ENCODE data around the gene CAD.

Gene CAD

GRCh38 chr2:27211943-27212625 is 5.1 kb upstream of the CAD start, which contains the start of the genes ATRAID and SLC5A6:
ATRAID (plus strand) TSS chr2:27212041; CDS start chr2:27212369, 328 bp downstream.
SLC5A6 (minus strand) TSS chr2:27212268; CDS start chr2:27207650, 4,618 bp downstream.
- Histone ChIP-seq H3K36me3 (peaks cover 67% of the 10 kb centered on the region), H3K27ac (peak within 1 kb of the TSS; percentile 98), H3K27me3 (ENCODE audit: insufficient read depth, low read depth, severe bottlenecking) (no peaks in the 10 kb centered on the region), H3K4me3 (ENCODE audit: low read depth, low read length) (peak within 1 kb of the TSS; percentile 91), H3K9me3 (ENCODE audit: severe bottlenecking) (no peaks in the 10 kb centered on the region)
- TF ChIP-seq CTCF (IDR thresholded peaks at IDR 0.05; ENCODE audit: low read depth, low read length): no peak
- peak; percentile 92 for DNase-seq

GRCh38 chr2:27212626-27213471 is 4.3 kb upstream of the CAD start:
- H3K27ac ChIP-seq: peak overlapping the region; percentile 98
- H3K4me3 ChIP-seq (ENCODE audit: low read depth, low read length): peak overlapping the region; percentile 91
- H3K36me3 ChIP-seq: peaks cover 64% of the 10 kb centered on the region
- DNase-seq: peak; percentile 22
- H3K27me3 ChIP-seq (ENCODE audit: insufficient read depth, low read depth, severe bottlenecking): no peaks in the 10 kb centered on the region
- TF ChIP-seq CTCF (IDR thresholded peaks at IDR 0.05; ENCODE audit: low read depth, low read length): no peak
- H3K9me3 ChIP-seq (ENCODE audit: severe bottlenecking): no peaks in the 10 kb centered on the region

- Histone ChIP-seq H3K36me3 (peaks cover 64% of the 10 kb centered on the region), H3K9me3 (ENCODE audit: severe bottlenecking) (no peaks in the 10 kb centered on the region), H3K27ac (no peak overlapping the region), H3K4me3 (ENCODE audit: low read depth, low read length) (no peak overlapping the region), H3K27me3 (ENCODE audit: insufficient read depth, low read depth, severe bottlenecking) (no peaks in the 10 kb centered on the region)
- TF ChIP-seq CTCF (IDR thresholded peaks at IDR 0.05; ENCODE audit: low read depth, low read length): no peak
- no peak for DNase-seq
These were observed 2.2 kb upstream of the CAD start for GRCh38 chr2:27214941-27215340.

- peaks cover 76% of the 10 kb centered on the region for H3K36me3 ChIP-seq
- peak overlapping the region; percentile 93 for H3K27ac ChIP-seq
- peak overlapping the region; percentile 88 for H3K4me3 ChIP-seq (ENCODE audit: low read depth, low read length)
- DNase-seq: no peak
- no peaks in the 10 kb centered on the region for H3K9me3 ChIP-seq (ENCODE audit: severe bottlenecking)
- TF ChIP-seq CTCF (IDR thresholded peaks at IDR 0.05; ENCODE audit: low read depth, low read length): no peak
- H3K27me3 ChIP-seq (ENCODE audit: insufficient read depth, low read depth, severe bottlenecking): no peaks in the 10 kb centered on the region
These were observed 592 bp upstream of the CAD start for GRCh38 chr2:27216416-27217137.

- H3K36me3 ChIP-seq: peaks cover 88% of the 10 kb centered on the region
- no peaks in the 10 kb centered on the region for H3K9me3 ChIP-seq (ENCODE audit: severe bottlenecking)
- no peak for DNase-seq
- no peaks in the 10 kb centered on the region for H3K27me3 ChIP-seq (ENCODE audit: insufficient read depth, low read depth, severe bottlenecking)
- no peak for TF ChIP-seq CTCF (IDR thresholded peaks at IDR 0.05; ENCODE audit: low read depth, low read length)
- H3K4me3 ChIP-seq (ENCODE audit: low read depth, low read length): no peak overlapping the region
- peak overlapping the region; percentile 93 for H3K27ac ChIP-seq
These were observed 1.4 kb downstream of the CAD start for GRCh38 chr2:27218614-27219013.

Measured in WERI-Rb-1 (cell line).